ACHN (cell line): ENCODE results near the gene TBC1D22A.

Source experiments
- DNase-seq: peaks from one replicate; pipeline ENCODE4 v3.0.0-alpha.2; 2015
- in situ Hi-C: cut with HindIII; loops from 2 replicates; pipeline ENCODE4 v1.10.0; 2017; ENCODE audit warnings: low sequenced_read_pairs, low pct_ligation_motif_present, low pct_unique_long_range_greater_than_20kb

The TBC1D22A gene

GRCh38 chr22:47195484-47196165 is 433.2 kb downstream of the TBC1D22A start:
- DNase-seq, result no peak

GRCh38 chr22:47196166-47196849 is 433.9 kb downstream of the TBC1D22A start:
- no peak for DNase-seq
- in situ Hi-C loops, result no loop called here

More at GRCh38 chr22:47195484-47196165, 433.2 kb downstream of the TBC1D22A start:
- in situ Hi-C loops, result no loop called here

GRCh38 chr22:47196881-47197772 is 434.7 kb downstream of the TBC1D22A start:
- in situ Hi-C loops, result no loop called here
- DNase-seq, result no peak

GRCh38 chr22:47197773-47198500 is 435.5 kb downstream of the TBC1D22A start:
- in situ Hi-C loops, result no loop called here
- DNase-seq, result no peak

- DNase-seq, result no peak
- in situ Hi-C loops, result no loop called here
Measured at GRCh38 chr22:47198801-47199251, 436.4 kb downstream of the TBC1D22A start.

- DNase-seq, result no peak
- in situ Hi-C loops, result no loop called here
Measured at GRCh38 chr22:47199261-47199978, 437.0 kb downstream of the TBC1D22A start.

- DNase-seq, result no peak
Measured at GRCh38 chr22:47199979-47200272, 437.5 kb downstream of the TBC1D22A start.

GRCh38 chr22:47200273-47201051 is 438.0 kb downstream of the TBC1D22A start:
- in situ Hi-C loops, result no loop called here
- DNase-seq, result no peak

More at GRCh38 chr22:47199979-47200272, 437.5 kb downstream of the TBC1D22A start:
- in situ Hi-C loops, result no loop called here

- in situ Hi-C loops, result no loop called here
- DNase-seq, result no peak
Measured at GRCh38 chr22:47201186-47201995, 438.9 kb downstream of the TBC1D22A start.

GRCh38 chr22:47201996-47202818 is 439.8 kb downstream of the TBC1D22A start:
- in situ Hi-C loops, result no loop called here
- DNase-seq, result no peak

GRCh38 chr22:47202819-47203553 is 440.5 kb downstream of the TBC1D22A start:
- no peak for DNase-seq
- in situ Hi-C loops, result no loop called here

- in situ Hi-C loops, result no loop called here
- no peak for DNase-seq
Measured at GRCh38 chr22:47203554-47203991, 441.1 kb downstream of the TBC1D22A start.

- in situ Hi-C loops, result no loop called here
- DNase-seq, result no peak
Measured at GRCh38 chr22:47204002-47204979, 441.8 kb downstream of the TBC1D22A start.

- in situ Hi-C loops, result no loop called here
- no peak for DNase-seq
Measured at GRCh38 chr22:47205081-47205491, 442.6 kb downstream of the TBC1D22A start.
